PC-3 (cell line): ENCODE results near the gene DNAJC22. TPM values are rescaled to one million over a fixed set of nuclear protein-coding genes. Genes with fewer than 3 reads are reported as not detected.

Source experiments
- ATAC-seq: fragments of 200-7000 bp; cut with Tn5 transposase; 2 replicates; pipeline ENCODE4 v1.9.1; 2020; ENCODE audit warnings: mild to moderate bottlenecking, moderate library complexity
- BruUV-seq: library from RNA; stranded (reverse); fragments of 400-500 nt; replicated peaks from 2 replicates; lab custom pipeline; 2021; lab: Mats Ljungman, UMichigan
- CTCF ChIA-PET: fragments of 300-600 bp; sonication (Branson Sonifier 250); formaldehyde crosslinking; loops from one replicate; lab custom pipeline; 2022; ENCODE audit warnings: antibody characterized with exemption; lab: Charles Lee
- POLR2A ChIA-PET: fragments of 300-600 bp; sonication (Branson Sonifier 250); formaldehyde crosslinking; loops from one replicate; lab custom pipeline; 2022; ENCODE audit warnings: antibody characterized with exemption; ENCODE audit not compliant: unreplicated experiment; lab: Charles Lee
- DNase-seq: peaks from one replicate; pipeline ENCODE4 v3.0.0-alpha.2; 2015
- H2AFZ ChIP-seq: fragments of 300-600 bp; sonication (generic); 2 replicates; pipeline ENCODE4 v1.6.0; 2016; ENCODE audit warnings: antibody characterized with exemption, low read length
- H3F3A ChIP-seq: fragments of 300-600 bp; sonication (generic); one replicate; pipeline ENCODE4 v1.6.0; 2017; ENCODE audit warnings: antibody characterized with exemption, low read length, control low read depth, mild to moderate bottlenecking; ENCODE audit not compliant: unreplicated experiment
- H3K27ac ChIP-seq: fragments of 300-600 bp; sonication (generic); 2 replicates; pipeline ENCODE4 v1.5.1; 2016; ENCODE audit warnings: mild to moderate bottlenecking, low read length
- H3K27me3 ChIP-seq: fragments of 300-600 bp; sonication (generic); 2 replicates; pipeline ENCODE4 v1.6.1; 2016; ENCODE audit warnings: low read length, mixed read lengths
- H3K36me3 ChIP-seq: fragments of 300-600 bp; sonication (generic); 2 replicates; pipeline ENCODE4 v1.6.1; 2016; ENCODE audit warnings: low read depth, mixed run types, low read length, mixed read lengths
- H3K4me1 ChIP-seq: fragments of 300-600 bp; sonication (generic); 2 replicates; pipeline ENCODE4 v1.5.1; 2016; ENCODE audit warnings: low read length; ENCODE audit not compliant: insufficient read depth
- H3K4me2 ChIP-seq: fragments of 300-600 bp; sonication (generic); 2 replicates; pipeline ENCODE4 v1.6.0; 2016; ENCODE audit warnings: low read length
- H3K4me3 ChIP-seq: fragments of 300-600 bp; sonication (generic); 2 replicates; pipeline ENCODE4 v1.5.1; 2016; ENCODE audit warnings: mild to moderate bottlenecking, low read length, mixed read lengths
- H3K79me2 ChIP-seq: fragments of 300-600 bp; sonication (generic); 2 replicates; pipeline ENCODE4 v1.6.1; 2017; ENCODE audit warnings: low read length, mixed read lengths
- H3K9ac ChIP-seq: fragments of 300-600 bp; sonication (generic); 2 replicates; pipeline ENCODE4 v1.6.0; 2016; ENCODE audit warnings: mild to moderate bottlenecking, low read length
- H3K9me2 ChIP-seq: fragments of 300-600 bp; sonication (generic); replicated peaks from 2 replicates; pipeline ENCODE4 v1.6.1; 2016; ENCODE audit warnings: mixed run types, low read length, mixed read lengths
- H3K9me3 ChIP-seq: fragments of 300-600 bp; sonication (generic); 2 replicates; pipeline ENCODE4 v1.6.1; 2016; ENCODE audit warnings: low read length, mixed read lengths
- H4K20me1 ChIP-seq: fragments of 300-600 bp; sonication (generic); 2 replicates; pipeline ENCODE4 v1.6.1; 2016; ENCODE audit warnings: low read length, mixed read lengths
- EZH2 ChIP-seq: fragments of 300-600 bp; sonication (generic); IDR thresholded peaks from one replicate; pipeline ENCODE4 v1.6.1; 2017; ENCODE audit warnings: antibody characterized with exemption, mild to moderate bottlenecking, low read length; ENCODE audit not compliant: unreplicated experiment
- EZH2phosphoT487 ChIP-seq: fragments of 300-600 bp; sonication (generic); IDR thresholded peaks from 2 replicates; pipeline ENCODE4 v1.6.1; 2018; ENCODE audit warnings: mild to moderate bottlenecking, antibody characterized with exemption, low read length, borderline replicate concordance
- intact Hi-C: fragments of 100-400 bp; cut with micrococcal nuclease; formaldehyde crosslinking; loops from 2 replicates; pipeline ENCODE4 v1.9.0; 2023
- total RNA-seq: library from RNA; depleted of rRNA; stranded (reverse); fragments of >200 nt; gene quantifications from 2 replicates; pipeline ENCODE4 v1.2.3, GENCODE V29; 2014
- TF ChIP-seq, protein P1 (sequence below): fragments of 300-600 bp; sonication (generic); conservative IDR thresholded peaks from 2 replicates; pipeline ENCODE4 v1.5.1; 2017; ENCODE audit warnings: antibody characterized with exemption, low read depth, mild to moderate bottlenecking, low read length

The DNAJC22 gene
- total RNA-seq, 1 experiment from 2014 or later, result 12.9 TPM

- Histone ChIP-seq H4K20me1 (no peaks in the 10 kb centered on the region), H3K27me3 (peaks cover 13% of the 10 kb centered on the region), H3K36me3 (no peaks in the 10 kb centered on the region), H3F3A (no peaks in the 10 kb centered on the region), H3K9me2 (no peaks in the 10 kb centered on the region), H3K4me2 (no peak overlapping the region), H3K9me3 (no peaks in the 10 kb centered on the region), H3K4me1 (peaks cover 16% of the 10 kb centered on the region), H2AFZ (no peak overlapping the region), H3K4me3 (no peak overlapping the region), H3K9ac (no peak overlapping the region), H3K79me2 (no peaks in the 10 kb centered on the region), H3K27ac (no peak overlapping the region)
- no peak for ATAC-seq
- no TSS peak for BruUV-seq
- no peak for TF ChIP-seq EZH2phosphoT487
- TF ChIP-seq, protein P1, sequence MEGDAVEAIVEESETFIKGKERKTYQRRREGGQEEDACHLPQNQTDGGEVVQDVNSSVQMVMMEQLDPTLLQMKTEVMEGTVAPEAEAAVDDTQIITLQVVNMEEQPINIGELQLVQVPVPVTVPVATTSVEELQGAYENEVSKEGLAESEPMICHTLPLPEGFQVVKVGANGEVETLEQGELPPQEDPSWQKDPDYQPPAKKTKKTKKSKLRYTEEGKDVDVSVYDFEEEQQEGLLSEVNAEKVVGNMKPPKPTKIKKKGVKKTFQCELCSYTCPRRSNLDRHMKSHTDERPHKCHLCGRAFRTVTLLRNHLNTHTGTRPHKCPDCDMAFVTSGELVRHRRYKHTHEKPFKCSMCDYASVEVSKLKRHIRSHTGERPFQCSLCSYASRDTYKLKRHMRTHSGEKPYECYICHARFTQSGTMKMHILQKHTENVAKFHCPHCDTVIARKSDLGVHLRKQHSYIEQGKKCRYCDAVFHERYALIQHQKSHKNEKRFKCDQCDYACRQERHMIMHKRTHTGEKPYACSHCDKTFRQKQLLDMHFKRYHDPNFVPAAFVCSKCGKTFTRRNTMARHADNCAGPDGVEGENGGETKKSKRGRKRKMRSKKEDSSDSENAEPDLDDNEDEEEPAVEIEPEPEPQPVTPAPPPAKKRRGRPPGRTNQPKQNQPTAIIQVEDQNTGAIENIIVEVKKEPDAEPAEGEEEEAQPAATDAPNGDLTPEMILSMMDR, result no peak
- no peak for TF ChIP-seq EZH2
- DNase-seq, result no peak
- POLR2A ChIA-PET, result interaction anchor here (0.6 kb wide), 1 partner anchor 165 kb away, joined by 5 read pairs; no protein-coding TSS in a partner anchor
- CTCF ChIA-PET, result interaction anchor here (0.5 to 2.0 kb wide), 3 partner anchors 10 to 106 kb away, joined by 6 to 7 read pairs (median 6); no protein-coding TSS in a partner anchor
- intact Hi-C loops, result no loop called here
Observed at GRCh38 chr12:49340971-49341776, 5.5 kb upstream of the DNAJC22 start.

- ATAC-seq (no peak), DNase-seq (no peak)
- H3K27me3 ChIP-seq, result peaks cover 19% of the 10 kb centered on the region
- TF ChIP-seq, protein P1, result no peak
- no peak for TF ChIP-seq EZH2phosphoT487
- no peak for TF ChIP-seq EZH2
- BruUV-seq, result no TSS peak
- H2AFZ ChIP-seq, result no peak overlapping the region
- H3K9ac ChIP-seq, result no peak overlapping the region
- POLR2A ChIA-PET, result interaction anchor here (0.6 kb wide), 1 partner anchor 165 kb away, joined by 5 read pairs; no protein-coding TSS in a partner anchor
- intact Hi-C loops, result no loop called here
- H4K20me1 ChIP-seq, result no peaks in the 10 kb centered on the region
- H3K36me3 ChIP-seq, result no peaks in the 10 kb centered on the region
- H3K79me2 ChIP-seq, result no peaks in the 10 kb centered on the region
- H3K4me1 ChIP-seq, result peaks cover 20% of the 10 kb centered on the region
- no peaks in the 10 kb centered on the region for H3K9me2 ChIP-seq
- no peaks in the 10 kb centered on the region for H3K9me3 ChIP-seq
- no peaks in the 10 kb centered on the region for H3F3A ChIP-seq
- H3K4me2 ChIP-seq, result no peak overlapping the region
- no peak overlapping the region for H3K4me3 ChIP-seq
- no peak overlapping the region for H3K27ac ChIP-seq
- CTCF ChIA-PET, result interaction anchor here (1.0 to 2.0 kb wide), 4 partner anchors 10 to 175 kb away, joined by 3 to 6 read pairs (median 5); partner anchors contain the start of gene SPATS2
Observed at GRCh38 chr12:49341777-49342065, 5.0 kb upstream of the DNAJC22 start.
